GM19099 (cell line): Measurements from ENCODE around the gene SORBS1.

Source experiments
- POLR2A ChIP-seq: IDR thresholded peaks from 3 replicates; pipeline ENCODE4 v1.6.1; 2011; ENCODE audit warnings: low read depth; ENCODE audit not compliant: insufficient read length; ENCODE audit errors: extremely low read depth

Gene SORBS1

GRCh38 chr10:95459446-95460045, 101.6 kb downstream of the SORBS1 start:
- TF ChIP-seq POLR2A: no peak

DNA sequence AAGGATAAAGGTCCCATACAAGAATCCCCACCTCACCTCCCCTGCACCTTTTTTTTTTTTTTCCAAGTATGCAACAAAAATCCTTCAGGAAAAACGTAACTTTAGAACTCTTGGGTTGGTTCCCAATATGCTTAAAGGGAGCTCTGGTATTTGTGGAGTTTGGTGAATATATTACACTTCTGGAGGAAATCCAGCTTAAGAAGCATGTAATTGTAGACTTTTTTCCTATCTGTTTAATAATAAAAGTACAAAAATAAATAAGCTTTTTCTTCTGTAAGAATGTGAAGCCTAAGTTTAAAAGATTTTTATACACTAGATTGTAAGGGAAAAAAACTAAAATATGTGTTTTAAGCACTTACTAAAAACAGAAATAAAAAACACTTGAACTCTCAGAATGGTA, 102.3 kb downstream of the SORBS1 start:
- no peak for TF ChIP-seq POLR2A

- no peak for TF ChIP-seq POLR2A
Measured at GRCh38 chr10:95458014-95458413, 103.2 kb downstream of the SORBS1 start.

DNA sequence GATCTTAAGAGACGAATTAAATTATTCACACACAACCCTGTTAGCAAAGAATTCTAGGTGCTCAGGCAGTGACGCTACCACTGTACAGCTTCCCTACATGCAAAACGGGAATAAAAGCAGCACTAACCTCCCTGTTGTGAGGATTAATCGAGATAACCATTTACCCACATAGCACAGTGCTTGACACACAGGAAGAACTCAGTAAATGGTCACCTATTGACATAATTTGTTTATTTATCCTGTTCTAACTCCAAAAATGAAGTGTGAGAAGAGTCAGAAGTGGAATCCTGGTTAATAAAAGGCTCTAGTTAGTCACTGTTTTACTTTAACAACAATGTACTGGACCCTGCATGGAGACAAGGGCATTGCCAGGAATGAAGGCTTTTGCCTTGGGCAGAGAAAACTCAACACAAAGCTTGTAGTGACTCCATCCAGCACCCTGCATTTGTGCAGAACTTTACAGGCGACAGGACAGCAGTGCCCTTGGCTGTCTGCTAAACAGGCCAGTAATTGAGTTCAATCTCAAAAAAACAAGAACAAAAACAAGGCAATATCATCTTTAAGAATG, 103.8 kb downstream of the SORBS1 start:
- no peak for TF ChIP-seq POLR2A

DNA sequence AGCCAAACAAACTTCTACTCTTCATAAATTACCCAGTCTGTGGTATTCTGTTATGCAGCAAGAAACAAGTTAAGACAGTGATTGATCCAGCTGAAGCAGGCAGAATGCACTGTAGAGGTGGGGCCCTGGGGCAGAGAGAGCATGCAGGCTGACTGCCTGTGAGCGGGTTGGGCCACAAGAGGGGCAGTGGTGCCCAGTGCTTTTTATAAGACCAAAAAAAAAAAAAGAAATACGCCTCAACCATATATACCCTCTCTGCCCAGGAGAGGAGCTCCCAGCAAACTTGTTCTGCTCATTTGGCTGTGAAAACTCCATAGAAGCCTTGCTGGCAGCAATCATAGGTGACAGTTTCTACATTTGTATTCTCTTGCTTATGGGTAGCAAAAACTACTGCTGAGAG, 104.7 kb downstream of the SORBS1 start:
- TF ChIP-seq POLR2A: no peak

GRCh38 chr10:95454940-95455339, 106.2 kb downstream of the SORBS1 start:
- no peak for TF ChIP-seq POLR2A

GRCh38 chr10:95454356-95454755, 106.8 kb downstream of the SORBS1 start:
- no peak for TF ChIP-seq POLR2A

DNA sequence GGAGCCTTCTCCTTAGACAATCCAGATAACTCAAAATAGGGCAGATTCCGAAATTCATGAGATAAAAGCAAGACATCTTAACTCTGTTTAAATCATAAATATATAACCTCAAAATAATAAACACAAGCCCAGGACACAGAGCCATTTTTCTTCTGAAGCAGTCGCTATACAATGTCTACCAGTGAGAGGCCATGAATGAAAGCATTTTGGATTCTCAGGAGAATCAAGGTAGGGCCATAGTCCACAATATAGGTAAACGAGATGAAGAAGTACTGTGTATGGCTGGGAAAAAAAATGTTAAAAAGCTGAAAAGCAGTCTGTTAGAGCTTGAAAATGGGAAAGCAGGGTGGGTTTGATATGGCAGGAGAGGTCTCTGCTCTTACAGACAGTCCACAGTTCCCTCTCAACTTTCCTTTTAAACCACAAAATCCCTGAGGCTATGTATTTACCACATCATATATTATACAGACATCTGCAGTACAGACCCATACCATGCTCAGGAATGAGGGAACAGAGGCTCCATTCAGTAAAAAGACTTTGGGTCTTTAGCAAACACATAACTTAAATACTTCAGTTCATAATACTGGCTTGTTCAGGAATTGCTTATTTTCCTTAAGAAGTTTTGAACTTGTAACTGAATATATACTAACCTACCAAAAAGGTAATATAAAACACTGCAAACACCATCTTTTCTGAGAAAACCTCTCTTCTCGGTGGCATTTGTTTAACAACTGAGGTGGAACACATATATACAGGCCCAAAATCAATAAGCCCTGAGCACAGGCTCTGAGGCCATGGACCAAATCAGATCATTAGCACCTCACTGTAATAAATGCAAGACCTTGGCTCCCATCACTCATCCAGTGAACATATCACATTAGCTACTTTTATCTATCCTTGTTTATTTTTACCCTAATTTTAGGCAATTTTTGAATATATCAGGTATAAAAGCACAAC, 109.3 kb downstream of the SORBS1 start:
- no peak for TF ChIP-seq POLR2A

DNA sequence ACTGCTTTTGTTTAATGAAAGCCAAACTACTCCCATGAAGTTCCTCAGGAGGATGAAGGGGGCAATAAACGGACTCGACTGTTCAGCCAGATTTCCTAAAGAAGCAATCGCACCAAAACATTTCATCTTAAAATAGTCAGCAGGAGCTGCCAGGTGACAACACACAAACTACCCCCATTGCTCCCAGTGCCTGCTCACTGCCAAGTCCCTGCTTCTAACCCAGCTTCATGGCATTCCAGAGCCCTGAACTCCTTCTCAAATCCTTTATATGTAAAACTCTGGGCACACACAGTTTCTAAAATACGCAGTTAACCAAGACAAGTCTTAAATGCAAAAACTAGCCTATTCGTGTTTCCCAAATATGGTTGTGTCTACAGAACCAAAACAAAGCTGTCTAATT, 110.0 kb downstream of the SORBS1 start:
- no peak for TF ChIP-seq POLR2A

- TF ChIP-seq POLR2A: no peak
Measured at GRCh38 chr10:95450188-95450587, 111.0 kb downstream of the SORBS1 start.

GRCh38 chr10:95447685-95448084, 113.5 kb downstream of the SORBS1 start:
- TF ChIP-seq POLR2A: no peak

GRCh38 chr10:95445837-95446486, 115.2 kb downstream of the SORBS1 start:
- TF ChIP-seq POLR2A: no peak

GRCh38 chr10:95445223-95445836, 115.8 kb downstream of the SORBS1 start:
- no peak for TF ChIP-seq POLR2A

DNA sequence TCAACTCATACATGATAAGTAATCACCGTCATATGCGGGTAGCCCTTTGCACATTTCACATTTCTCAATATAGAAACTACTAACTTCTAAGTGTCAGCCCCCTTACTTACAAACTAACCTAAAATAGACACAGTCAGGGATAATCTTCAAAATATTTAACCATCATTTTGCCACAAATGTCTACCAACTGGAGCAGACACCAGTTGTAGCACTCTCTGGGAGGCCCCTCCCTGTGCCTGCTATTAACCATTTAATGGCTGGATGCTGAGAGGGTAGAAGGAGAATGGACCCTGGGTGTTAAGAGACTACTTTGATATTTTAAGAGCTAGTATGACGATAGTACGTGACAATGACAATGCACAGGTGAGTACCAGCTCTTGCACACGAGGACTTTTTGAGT, 116.4 kb downstream of the SORBS1 start:
- TF ChIP-seq POLR2A: no peak

DNA sequence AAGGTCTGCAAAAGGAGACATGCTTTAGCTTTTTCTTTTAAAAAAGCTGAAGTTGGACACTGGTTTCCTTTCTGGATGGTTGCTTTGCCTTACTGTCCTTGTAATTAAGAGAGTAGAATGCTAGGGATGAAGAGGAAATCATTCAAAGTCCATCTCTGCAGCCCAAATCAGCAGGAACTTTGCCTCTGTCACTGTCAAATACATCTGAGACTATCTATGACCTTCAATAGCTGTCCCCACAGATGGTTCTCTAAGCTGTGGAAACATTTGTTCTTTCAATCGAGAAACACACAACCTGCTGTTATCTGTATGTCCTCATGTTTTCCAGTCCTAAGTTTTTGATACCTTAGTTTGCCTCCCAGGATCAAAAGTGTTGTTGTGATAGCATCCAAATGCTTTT, 117.5 kb downstream of the SORBS1 start:
- no peak for TF ChIP-seq POLR2A

- TF ChIP-seq POLR2A: no peak
Measured at GRCh38 chr10:95442341-95442740, 118.8 kb downstream of the SORBS1 start.

DNA sequence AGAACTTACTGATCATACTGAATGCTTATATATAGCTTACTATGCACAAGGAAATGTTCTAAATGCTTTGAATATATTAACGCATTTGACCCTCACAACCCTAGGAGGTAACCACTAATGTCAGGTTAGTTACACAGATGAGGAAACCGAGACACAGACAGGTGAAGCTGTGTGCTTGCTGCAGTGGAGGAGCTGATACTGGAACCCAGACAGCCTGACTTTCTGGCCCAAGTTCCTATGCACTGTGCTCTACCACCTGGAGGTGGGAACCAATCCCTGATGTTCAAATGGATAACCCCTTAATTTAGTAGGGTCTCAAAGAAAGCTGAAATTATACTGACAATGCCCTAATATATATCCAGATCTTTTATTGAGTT, 119.6 kb downstream of the SORBS1 start:
- no peak for TF ChIP-seq POLR2A
